22Rv1 (cell line): ENCODE results near the gene JRKL.

Experiments used
- ZFX ChIP-seq: fragments of 450-650 bp; IDR thresholded peaks from 2 replicates; pipeline ENCODE4 v1.6.1; 2017; ENCODE audit warnings: antibody characterized with exemption, borderline replicate concordance
- TF ChIP-seq, protein P1 (sequence below): fragments of 450-650 bp; IDR thresholded peaks from 2 replicates; pipeline ENCODE4 v1.5.1; 2017; ENCODE audit warnings: mild to moderate bottlenecking

DNA sequence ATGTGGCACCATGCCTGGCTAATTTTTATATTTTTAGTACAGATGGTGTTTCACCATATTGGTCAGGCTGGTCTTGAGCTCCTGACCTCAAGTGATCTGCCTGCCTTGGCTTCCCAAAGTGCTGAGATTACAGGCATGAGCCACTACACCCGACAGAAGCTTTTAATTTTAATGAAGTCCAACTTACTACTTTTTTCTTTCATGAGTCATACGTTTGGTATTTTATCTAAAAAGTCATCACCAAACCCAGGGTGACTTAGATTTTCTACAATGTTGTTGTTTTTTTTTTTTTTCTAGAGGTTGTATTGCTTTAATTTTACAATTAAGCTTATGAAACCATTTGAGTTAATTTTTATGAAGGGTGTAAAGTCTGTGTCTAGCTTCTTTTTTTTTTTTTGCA, 34.9 kb downstream of the JRKL start:
- no peak for TF ChIP-seq ZFX
- TF ChIP-seq, protein P1, sequence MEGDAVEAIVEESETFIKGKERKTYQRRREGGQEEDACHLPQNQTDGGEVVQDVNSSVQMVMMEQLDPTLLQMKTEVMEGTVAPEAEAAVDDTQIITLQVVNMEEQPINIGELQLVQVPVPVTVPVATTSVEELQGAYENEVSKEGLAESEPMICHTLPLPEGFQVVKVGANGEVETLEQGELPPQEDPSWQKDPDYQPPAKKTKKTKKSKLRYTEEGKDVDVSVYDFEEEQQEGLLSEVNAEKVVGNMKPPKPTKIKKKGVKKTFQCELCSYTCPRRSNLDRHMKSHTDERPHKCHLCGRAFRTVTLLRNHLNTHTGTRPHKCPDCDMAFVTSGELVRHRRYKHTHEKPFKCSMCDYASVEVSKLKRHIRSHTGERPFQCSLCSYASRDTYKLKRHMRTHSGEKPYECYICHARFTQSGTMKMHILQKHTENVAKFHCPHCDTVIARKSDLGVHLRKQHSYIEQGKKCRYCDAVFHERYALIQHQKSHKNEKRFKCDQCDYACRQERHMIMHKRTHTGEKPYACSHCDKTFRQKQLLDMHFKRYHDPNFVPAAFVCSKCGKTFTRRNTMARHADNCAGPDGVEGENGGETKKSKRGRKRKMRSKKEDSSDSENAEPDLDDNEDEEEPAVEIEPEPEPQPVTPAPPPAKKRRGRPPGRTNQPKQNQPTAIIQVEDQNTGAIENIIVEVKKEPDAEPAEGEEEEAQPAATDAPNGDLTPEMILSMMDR, result no peak
